Fibroblast of upper back skin (primary cell): ENCODE results near the gene CDH22.

Source experiments
- DNase-seq: peaks from one replicate; pipeline ENCODE4 v3.0.0-alpha.2; 2013

CDH22 gene

DNA sequence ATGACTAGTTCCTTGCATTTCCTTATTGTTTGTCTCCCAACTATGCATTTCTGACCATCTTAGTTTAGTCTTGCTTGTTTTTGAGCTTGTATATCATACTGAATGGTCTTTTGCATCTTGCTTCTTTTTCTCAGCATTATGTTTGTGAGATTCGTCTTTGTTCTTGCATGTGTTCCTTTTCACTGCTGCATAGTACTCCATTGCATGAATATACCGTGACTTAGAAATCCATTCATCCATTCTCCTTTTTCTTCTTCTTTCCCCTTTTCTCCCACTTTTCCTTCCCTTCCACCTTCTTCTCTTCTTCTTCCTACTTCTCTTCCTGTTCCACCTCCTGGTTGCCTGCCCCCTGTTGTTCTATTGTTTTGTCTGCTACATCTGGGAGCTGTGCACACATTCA, 42.8 kb downstream of the CDH22 start:
- no peak for DNase-seq

DNA sequence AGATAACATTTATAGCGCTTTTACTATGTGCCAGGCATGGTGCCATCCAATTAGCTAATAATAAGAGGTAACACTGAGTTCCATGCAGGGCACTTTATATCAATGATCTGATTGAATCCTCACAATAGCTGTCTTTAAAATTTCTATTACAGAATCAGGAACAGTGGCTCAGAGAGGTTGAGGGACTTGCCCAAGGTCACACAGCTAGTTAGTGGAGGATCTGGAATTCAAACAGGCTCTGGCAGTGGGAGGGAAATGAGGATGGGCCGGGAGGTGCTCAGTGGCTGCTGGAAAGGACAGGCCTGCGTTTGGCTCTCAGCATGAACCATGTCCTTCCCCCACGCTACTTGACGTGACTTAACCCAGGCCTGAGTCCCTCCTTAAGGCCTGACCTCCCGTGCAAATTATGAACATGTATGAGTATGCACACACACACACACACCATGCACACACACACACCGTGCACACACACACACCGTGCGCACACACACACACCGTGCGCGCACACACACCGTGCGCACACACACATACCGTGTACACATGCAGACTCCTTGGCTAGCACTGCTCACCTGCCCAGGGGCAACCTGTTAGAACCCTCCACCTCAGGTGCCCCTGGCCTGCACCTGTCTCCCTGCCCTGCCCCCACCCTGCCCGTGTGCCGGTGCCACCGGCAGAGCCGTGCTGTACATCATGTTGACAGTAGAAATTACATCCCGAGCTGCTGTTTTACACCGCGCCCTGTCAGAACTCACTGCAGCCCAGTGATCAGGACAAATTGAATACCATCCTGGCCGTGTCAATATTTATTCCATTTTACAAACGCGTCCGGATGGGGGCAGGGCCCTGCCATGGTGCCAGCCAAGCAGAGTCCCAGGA, 43.7 kb downstream of the CDH22 start:
- no peak for DNase-seq

DNA sequence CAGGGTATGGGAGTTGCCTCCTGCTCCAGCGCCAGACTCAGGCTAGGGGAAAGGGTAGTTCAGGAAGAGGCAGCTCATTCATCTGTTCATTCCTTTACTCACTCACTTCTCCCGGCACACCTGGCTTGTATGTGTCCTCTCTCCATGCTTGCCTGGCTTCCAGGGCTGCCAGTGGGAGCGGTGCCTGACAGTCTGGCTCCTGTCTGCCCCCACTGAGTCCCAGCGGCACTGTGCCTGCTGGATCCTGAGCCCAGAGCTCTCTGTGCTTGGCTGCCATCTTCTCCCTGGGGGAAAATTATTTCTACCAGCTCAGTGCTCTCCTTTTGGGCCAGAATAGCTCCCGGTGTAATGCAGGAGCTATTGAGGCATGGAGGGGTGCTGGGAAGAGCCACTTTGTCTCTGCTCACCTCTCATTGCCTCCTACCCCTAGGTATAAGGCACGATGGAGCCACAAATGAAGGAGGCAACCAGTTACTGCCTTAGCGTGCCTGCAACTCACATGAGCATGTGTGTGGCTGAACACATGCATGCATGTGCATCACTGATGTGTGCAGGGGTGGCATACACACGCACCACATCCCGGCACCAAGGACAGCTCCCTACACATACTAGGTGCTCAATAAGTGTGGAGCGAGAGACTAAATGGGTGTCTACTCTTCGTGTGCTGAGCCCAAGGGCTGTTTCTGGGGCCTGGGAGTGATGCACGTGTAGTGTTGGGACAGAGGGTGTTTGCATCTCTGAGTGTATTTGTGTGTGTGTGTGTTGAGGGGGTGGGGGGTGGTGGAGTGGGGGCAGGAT, 46.6 kb downstream of the CDH22 start:
- DNase-seq, result no peak

DNA sequence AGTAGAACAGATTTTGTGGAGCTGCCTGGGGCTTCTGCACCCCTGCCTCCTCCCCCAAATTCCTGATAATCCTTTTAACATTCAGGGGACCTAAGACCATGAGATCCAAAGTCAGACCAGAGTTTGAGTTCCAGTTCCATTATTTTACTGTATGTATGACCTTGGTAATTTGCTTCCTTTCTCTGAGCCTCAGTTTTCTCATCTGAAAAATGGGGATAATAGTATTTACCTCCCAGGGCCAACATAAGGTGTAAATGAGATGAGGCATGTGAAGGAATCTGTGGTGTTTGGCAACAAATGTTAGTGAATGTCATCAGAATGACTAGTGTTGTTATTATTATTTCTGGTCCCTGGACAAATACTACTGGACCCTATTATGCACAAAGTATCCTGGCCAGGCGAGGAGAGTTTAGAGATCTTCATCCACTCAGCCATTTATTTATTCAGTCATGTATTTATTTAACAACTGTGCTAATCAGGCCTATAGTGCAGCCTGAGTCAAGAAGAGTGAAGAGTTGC, 47.3 kb downstream of the CDH22 start:
- DNase-seq, result no peak

DNA sequence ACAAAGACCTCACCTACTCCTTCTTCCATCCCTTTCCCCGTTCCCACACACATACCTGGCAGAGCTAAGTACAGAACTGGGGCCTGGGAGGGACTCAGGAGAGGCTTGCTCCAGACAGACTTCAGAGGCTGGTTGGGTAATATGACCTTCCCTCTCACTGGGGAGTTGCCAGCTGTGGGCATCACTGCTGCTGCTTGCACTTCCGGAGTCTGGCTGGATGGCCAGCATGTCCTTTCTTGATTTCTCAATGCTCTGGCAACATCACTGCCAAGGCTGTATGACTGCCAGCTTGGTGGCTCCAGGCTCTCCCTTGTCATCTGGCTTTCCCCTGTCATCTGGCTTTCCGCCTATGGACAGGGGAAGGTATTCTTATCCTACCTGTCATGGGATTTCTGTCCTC, 47.8 kb downstream of the CDH22 start:
- no peak for DNase-seq

DNA sequence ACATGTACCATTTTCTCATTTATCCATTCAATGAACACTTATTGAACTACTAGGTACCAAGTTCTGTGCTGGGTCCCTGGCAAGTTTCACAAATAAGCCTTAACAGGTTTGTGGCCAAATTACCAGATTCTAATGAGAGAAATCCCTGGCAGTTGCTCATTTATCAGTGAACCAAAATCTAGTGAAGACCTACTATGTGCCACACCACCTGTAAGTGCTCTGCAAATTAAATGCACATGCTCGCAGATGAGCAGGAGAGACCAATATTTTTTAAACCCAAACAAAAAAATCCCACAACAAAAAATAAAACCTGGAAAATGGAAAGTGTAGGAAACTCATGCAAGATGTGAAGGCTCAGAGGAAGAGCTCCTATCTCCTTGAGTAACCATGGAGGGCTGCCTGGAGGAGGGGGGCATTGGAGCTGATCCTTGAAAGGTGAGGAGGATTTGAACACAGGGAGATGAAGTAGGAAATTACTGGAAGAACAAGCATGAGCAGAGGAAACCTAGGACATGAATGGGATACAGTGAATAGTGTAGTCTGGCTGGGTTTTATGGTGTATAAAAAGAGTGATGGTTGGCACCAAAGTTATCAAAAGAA, 48.9 kb downstream of the CDH22 start:
- DNase-seq, result no peak

DNA sequence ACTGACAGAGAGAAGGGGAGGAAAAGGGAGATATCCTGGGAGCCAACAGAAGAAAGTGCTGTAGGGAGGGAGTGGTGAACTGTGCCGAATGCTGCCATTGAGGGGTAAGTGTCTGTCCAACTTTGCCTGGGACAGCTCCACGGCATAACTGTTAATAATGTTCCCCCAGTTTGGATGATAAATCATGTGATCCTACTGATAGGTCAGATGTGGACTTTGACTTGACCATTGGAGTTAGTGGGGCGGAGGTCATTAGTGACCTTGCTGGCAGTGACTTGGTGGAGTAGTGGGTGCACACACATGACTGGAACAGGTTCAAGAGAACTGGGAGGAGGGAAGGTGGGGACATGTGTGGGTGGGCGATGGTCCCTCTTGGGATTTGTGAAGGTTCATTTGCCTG, 50.4 kb downstream of the CDH22 start:
- DNase-seq, result no peak

DNA sequence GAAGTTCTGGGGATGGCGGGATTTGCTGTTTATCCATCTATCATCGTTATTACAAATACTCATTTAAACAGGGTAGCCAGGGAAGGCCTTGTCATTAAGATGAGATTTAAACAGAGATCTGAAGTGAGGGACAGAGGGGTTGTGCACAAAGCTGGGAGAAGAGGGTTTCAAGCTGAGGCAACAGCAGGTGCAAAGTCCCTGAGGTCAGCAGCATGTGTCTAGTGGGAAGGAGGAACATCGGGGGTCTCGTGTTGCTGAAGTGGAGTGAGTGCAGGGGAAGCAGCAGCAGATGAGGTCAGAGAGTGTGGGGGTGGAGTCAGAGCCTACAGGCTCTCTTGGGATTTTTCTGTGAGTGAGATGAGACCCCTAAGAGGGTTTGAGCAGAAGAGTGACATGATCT, 52.0 kb downstream of the CDH22 start:
- DNase-seq, result no peak

DNA sequence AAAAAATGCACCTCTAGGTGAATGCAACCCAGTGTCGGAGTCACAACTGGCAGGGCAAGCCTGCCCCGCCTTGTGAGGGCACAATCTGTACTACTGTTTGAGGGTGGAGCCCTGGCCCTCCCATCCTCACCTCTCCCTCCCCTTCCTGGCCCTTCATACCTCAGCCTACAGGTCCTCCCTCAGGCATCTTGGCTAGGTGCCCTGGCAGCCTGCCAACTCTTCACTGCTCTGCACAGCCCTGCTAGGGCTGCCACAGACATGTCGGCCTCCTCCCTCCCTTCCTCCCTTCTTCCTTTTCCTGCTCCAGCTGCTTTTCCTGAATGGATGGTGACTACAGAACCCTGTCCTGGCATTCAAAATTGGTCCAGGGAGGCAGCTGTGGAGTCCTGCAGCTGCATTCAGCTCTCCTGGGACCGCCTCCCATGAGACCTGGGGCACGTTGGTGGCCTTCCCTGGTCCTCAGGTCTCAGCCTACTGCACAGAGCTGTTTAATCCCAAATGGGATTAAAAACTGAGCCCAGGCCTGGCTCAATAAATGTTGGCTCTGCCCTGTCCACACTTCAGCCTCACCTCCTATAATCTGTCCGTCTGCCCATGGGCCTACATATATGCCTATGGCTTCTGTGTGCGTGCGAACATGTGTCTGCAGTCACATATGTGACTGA, 52.7 kb downstream of the CDH22 start:
- peak; percentile 15 for DNase-seq

DNA sequence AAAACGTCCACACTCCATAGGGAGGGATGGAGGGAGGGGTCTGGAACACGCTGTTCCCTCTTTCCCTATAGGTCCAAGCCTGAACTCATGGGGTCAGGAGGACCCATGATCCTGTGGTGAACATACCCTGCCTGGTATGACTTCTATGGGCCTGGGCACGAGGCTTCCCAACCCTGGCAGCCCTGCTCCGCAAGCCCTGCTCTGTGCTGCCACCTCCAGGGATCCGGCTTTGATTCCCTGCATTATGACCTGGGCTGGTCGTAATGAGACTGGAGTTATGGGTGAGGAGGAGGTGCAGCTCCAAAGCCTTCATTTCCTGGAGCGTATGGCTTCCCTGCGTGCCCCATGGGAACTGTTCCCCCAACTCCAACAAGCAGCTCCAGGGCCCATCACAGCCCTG, 54.9 kb downstream of the CDH22 start:
- DNase-seq, result no peak

DNA sequence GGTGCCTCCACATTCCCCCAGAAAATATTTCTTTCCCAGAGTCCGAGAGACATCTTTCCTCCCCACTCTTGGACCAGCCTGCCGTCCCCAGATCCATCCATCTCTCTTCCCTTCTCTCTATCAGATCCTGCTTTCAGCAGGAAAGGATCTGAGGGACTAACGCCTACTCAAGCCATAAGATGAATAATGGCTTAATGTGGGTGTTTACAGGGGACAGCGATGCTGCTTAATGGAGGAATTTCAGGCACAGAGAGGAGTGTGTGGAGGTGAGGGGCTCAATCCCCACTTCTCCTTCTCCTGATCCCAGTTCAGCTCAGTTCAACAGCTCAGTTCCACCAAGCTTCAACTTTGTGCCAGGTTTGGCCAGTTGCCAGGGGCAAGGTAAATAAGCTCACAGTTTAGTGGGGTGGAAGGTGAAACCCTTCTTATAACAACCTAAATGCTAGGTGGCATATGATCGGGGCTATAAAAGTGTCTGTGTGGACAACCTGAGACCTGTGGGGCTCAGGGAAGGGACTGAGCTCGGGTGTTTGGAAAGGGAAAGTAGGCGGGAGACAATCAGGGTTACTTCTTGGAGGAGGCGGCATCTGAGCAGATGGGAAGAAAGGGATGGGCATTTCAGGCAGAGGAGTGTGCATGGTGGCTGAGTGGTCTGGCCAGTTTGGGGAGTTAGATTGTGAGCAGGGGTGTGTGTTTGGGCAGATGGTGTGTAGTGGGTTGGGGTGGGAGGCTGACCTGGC, 55.8 kb downstream of the CDH22 start:
- no peak for DNase-seq

DNA sequence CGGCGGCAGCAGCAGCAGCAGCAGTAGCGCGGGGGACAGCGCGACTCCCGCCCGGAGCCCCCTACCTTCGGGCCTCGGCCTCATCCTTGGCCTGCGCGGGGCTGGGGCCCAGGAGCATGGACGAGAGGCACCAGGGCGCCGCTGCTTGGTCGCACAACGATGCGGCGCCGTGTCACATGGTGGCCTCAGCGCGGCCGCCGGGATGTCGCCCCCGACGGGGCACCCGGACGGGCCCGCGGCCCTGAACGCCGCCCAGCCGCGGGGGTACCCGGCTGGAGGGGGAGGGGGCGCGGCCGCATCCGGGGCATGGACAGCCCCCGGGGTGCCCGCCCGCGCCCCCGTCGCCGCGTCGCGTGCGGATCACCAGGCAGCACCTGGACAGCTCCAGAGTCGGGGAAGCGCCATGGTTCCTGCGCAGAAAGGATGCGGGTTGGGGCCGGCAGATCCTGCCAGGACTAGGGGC, 57.1 kb downstream of the CDH22 start:
- DNase-seq, result no peak

DNA sequence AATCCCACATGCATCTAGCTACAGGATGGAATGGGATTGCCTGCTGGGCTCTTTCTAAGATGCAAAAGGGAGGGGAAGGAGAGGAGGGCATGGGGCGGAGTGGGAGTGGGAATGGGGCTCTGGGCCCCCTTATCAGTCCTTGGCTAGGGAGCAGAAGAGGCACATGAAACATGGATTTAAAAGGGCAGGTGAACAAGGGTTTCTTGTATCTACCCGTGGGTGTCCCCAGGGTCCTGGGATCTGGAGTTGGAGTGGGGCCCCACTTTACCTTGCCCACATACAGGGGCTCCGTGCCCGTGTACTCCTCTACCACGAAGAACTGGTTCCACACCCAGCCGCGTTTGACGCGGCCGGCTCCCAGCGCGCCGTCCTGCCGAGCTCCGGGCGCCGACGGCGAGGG, 57.5 kb downstream of the CDH22 start:
- no peak for DNase-seq

DNA sequence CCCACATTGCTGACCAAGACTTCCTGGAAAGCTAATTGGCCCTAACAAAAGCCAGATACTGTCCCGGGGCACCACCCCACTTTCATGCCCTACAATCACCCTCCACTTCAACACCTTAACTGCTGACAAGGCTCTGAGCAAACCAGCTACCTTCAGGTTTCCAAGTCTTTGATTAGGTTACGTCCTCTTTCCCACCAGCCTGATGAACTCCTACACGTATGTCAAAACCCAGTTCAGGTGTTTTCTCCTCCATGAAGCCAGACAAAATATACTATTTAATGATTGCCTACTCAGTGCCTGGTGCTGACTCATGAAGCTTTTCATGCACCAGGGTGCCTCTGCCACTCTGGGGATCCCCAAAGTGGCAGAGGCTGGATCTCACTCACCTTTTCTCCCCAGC, 58.6 kb downstream of the CDH22 start:
- DNase-seq, result no peak

DNA sequence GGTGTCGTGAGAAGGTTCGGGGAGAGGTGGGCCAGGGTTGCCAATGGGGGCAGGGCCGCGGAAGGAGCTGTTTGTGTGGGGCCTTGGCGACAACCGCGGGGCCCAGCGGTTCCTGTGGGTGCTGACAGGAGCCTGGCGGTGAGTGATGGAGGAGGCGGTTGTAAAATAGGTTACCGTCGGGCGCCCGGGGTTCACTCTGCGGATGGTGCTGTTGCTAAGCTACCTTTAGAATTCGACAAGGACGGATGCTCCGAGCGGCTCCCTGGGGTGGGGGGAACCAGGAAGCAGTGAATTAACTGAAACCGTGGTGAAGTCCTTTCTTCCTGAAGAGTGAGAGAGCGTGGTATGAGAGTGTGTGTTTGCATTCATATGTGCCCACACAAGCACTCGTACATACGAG, 61.7 kb downstream of the CDH22 start:
- no peak for DNase-seq

DNA sequence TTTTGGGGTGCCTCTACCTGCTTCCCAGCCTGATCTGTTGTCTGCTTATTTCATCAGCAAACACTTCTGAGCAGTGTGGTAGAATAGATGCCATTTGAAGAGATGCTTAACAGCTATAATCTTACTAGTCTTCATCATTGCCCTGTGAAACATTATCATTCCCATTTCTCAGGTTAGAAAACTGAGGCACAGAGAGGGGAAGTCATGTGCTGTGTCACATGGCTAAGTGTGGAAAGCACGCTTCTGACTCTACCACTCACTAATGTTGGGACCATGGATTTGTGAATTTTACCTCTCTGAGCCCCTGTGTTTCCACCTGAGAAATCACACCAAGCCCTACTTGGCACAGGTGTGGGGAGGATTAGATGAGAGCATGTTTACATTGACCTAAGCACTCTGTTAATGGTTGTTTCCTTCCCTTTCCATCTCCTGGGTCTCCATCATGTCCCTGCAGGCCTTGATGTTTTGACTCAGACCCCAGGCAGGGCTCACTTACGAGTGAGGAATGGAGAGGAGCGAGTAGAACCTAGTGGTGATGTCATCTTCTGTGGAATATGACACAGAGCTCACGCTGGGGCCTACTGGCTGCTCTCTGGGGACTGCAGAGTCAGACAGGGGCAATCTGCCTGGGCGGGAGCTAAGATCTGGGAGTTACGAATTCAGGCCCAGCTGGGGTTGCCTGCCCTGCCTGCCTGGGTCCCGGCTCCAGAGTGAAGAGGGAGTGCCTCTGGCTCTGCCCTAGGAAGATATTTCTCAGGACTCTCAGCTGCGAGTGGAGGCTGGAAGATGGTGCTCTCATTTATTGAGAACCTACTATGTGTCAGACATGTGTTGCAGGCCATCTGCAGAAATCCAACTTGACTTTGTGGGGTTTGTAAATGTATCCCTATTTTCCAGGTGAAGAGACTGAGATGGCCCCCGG, 64.3 kb downstream of the CDH22 start:
- peak; percentile 3 for DNase-seq

DNA sequence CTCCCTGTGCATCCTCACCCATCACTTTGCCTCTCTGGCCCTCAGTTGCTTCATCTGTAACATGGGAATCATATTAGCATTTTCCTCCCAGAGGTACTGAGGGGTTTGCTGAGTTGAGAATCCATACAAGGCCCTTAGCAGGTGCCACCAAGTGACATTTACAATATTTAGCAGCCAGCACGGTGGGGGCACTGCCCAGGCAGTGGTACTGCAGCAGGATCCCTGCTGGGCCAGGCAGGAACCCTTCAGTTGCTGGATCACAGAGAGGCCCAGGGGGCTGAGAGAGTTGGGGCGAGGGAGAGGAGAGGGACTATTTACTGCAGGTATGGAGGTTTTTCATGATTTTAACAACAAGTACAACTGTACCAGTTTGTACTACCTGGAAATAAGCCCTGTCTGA, 65.9 kb downstream of the CDH22 start:
- no peak for DNase-seq

DNA sequence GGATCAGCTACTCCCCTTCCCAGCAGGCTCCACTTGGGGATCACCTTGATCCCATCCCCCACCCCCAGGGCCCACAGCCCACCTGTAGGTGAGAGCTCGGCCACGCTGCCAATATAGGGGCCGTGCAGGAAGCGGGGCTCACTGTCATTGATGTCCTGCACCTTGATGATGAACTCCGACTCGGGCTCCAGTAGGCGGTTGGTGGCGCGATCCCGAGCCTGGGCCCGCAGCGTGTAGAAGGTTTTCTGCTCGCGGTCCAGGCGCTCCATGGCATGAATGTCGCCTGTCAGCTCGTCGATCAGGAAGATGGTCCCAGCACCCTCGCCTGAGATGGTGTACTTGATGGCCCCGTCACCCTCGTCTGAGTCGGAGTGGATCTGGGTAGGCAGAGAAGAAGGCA, 67.4 kb downstream of the CDH22 start:
- DNase-seq, result no peak

DNA sequence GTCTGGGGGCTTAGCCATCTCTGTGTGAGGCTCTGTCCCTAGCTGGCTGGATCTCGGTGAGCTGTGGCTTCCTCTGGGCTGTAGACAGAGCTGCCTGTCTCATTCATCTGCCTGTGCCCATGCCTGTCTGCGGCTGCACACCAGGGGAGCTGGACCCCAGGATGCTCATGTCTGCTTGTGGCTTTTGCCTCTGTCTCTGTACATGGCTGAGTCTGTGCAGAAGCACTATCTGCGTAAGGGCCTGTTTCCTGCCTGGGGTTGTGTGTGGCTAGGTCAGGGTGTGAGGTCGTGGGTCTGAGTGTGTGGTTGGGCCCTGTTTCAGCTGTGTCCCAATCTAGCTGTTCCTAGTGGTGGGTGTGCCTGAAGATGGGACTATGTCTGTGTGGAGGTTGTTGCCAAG, 68.2 kb downstream of the CDH22 start:
- no peak for DNase-seq

DNA sequence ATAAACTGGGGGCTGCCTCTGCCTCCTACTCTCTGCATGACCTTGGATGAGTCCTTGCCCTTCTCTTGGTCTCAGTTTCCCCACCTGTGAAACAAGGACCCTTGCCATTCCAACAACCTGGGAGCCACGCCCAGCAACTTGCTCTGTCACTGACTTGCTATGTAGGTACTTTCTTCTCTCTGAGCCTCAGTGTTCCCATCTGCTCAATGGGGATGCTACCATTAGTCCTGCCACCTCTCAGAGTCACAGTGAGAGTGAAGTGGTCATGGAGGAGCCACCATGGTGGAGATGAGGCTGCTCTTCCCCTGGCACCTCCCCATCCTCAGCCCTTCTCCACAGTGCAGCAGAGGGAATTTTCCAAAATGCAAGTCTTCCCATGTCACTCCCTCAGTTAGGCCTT, 70.6 kb downstream of the CDH22 start:
- no peak for DNase-seq

DNA sequence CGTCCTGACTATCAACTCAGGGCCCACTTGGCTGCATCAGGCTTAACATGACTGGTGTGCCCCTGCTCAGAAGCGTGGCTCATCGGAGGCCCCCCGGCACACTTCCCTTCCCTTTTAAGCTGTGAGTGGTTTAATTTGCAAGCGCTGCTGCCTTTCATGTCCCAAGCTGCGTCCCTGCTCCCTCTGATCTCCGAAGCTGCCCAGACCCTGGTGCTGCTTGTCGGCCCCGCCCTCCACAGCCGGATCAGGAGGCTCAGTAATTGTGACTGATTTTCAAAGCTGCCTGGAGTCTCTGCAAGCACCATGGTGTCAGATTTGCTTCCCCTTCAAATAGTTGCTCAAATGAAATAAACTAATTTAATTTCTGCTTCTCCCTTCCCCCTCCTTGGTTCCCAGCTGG, 71.1 kb downstream of the CDH22 start:
- no peak for DNase-seq
